Measurements from ENCODE around the gene PTGIS. TPM values are rescaled to one million over a fixed set of nuclear protein-coding genes. Genes with fewer than 3 reads are reported as not detected.

The PTGIS gene
- total RNA-seq, 1 experiment from 2014 or later, result 0.26 TPM

DNA sequence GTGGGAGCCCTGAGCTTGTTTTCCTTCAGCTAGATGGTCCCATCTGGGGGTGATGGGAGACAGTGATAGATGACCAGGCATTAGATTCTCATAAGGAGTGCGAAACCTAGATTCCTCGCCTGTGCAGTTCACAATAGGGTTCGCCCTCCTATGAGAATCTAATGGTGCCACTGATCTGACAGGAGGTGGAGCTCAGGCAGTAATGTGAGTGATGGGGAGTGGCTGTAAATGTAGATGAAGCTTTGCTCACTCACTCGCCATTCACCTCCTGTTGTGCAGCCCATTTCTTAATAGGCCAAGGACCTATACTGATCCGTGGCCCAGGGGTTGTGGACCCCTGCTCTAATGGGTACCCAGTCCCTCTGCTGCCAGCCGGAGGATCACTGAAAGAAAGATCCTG is 64.8 kb downstream of the PTGIS start:
- DNase-seq, result no peak
- Mint-ChIP-seq H3K9me3 (ENCODE audit: low read depth, unreplicated experiment) (no peaks in the 10 kb centered on the region), H3K27me3 (ENCODE audit: unreplicated experiment) (peaks cover 8% of the 10 kb centered on the region), H3K4me3 (ENCODE audit: low read depth, unreplicated experiment) (no peak overlapping the region), H3K4me1 (ENCODE audit: low read depth, unreplicated experiment) (no peaks in the 10 kb centered on the region), H3K36me3 (ENCODE audit: insufficient read depth, unreplicated experiment) (no peaks in the 10 kb centered on the region), H3K27ac (ENCODE audit: unreplicated experiment) (no peak overlapping the region)
- no TSS peak for BruUV-seq (replicated peaks)
- TF ChIP-seq CTCF (IDR thresholded peaks at IDR 0.05; ENCODE audit: unreplicated experiment), result no peak
- CTCF ChIA-PET, result interaction anchor here (1.0 to 1.4 kb wide), 2 partner anchors 38 to 160 kb away, joined by 3 read pairs; no protein-coding TSS in a partner anchor
- intact Hi-C loops (cut with micrococcal nuclease; ENCODE audit: unreplicated experiment), result no loop called here

DNA sequence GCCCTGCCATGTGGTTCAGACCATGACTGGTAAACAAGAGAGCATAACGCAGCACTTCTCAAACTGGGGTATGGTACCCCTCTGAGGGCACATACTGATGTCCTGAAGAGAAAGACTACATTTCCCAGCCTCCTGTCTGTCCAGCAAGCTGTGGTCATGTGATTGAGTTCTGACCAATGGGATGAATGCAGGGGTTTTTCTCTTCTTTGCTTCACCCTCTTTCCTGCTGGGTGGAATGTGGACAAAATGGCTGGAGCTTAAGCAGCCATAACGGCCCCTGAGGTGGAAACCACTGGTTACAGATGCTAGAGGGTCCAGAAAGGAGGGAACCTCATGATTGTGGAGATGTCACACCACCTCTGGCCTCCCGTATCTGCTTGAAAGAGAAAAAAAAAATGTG is 66.0 kb downstream of the PTGIS start:
- no peak overlapping the region for H3K4me3 Mint-ChIP-seq (ENCODE audit: low read depth, unreplicated experiment)
- intact Hi-C loops (cut with micrococcal nuclease; ENCODE audit: unreplicated experiment), result no loop called here
- BruUV-seq (replicated peaks), result no TSS peak
- no peaks in the 10 kb centered on the region for H3K4me1 Mint-ChIP-seq (ENCODE audit: low read depth, unreplicated experiment)
- CTCF ChIA-PET, result interaction anchor here (0.7 kb wide), 1 partner anchor 22 kb away, joined by 3 read pairs; no protein-coding TSS in a partner anchor
- no peak for DNase-seq
- H3K9me3 Mint-ChIP-seq (ENCODE audit: low read depth, unreplicated experiment), result no peaks in the 10 kb centered on the region
- TF ChIP-seq CTCF (IDR thresholded peaks at IDR 0.05; ENCODE audit: unreplicated experiment), result no peak
- H3K27ac Mint-ChIP-seq (ENCODE audit: unreplicated experiment), result no peak overlapping the region
- no peaks in the 10 kb centered on the region for H3K36me3 Mint-ChIP-seq (ENCODE audit: insufficient read depth, unreplicated experiment)
- peaks cover 8% of the 10 kb centered on the region for H3K27me3 Mint-ChIP-seq (ENCODE audit: unreplicated experiment)

- H3K4me3 Mint-ChIP-seq (ENCODE audit: low read depth, unreplicated experiment), result no peak overlapping the region
These were observed 70.6 kb downstream of the PTGIS start for GRCh38 chr20:49497398-49497669.

DNA sequence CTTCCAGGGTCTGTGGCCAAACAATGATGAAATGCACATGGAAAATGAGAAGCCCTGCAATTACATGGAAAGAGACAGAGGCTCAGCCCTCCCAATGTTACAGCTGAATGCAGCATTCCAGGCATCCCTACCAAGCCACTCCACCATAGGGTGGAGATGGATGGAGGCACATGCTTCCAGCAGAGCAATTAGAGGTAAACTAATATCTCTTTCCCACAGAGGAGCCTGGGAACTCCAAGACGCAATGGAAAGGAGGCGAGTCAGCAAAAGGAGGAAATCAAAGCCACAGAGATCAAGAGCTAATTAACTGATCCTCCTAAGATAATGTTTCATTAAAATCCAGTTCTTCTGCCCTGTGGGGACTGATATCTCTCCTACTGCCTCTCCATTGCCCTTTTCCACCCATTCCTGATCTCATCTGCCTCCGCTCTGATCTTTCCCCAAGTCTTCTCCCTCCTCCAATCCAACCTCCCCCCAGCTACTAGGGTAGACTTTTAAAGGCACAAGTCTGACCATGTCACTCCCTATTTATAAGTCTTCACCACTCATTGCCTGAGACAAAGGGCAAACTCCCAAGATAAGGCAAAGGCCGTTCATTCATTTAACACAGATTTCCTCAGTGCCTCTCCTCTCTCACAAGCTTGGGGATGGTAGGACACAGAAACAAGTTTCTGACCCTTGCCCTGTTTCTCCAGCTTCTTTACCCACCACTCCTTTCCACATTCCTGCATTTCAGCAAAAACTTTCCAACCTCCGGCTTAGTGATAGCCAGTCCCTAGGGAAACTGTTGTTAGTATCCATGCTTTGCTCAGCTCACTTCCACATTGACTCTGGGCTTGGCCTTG is 71.2 kb downstream of the PTGIS start:
- intact Hi-C loops (cut with micrococcal nuclease; ENCODE audit: unreplicated experiment), result no loop called here
- no peak for TF ChIP-seq CTCF (IDR thresholded peaks at IDR 0.05; ENCODE audit: unreplicated experiment)
- Mint-ChIP-seq H3K9me3 (ENCODE audit: low read depth, unreplicated experiment) (no peaks in the 10 kb centered on the region), H3K4me1 (ENCODE audit: low read depth, unreplicated experiment) (no peaks in the 10 kb centered on the region), H3K36me3 (ENCODE audit: insufficient read depth, unreplicated experiment) (no peaks in the 10 kb centered on the region), H3K4me3 (ENCODE audit: low read depth, unreplicated experiment) (no peak overlapping the region), H3K27me3 (ENCODE audit: unreplicated experiment) (peaks cover 9% of the 10 kb centered on the region), H3K27ac (ENCODE audit: unreplicated experiment) (no peak overlapping the region)
- BruUV-seq (replicated peaks), result no TSS peak
- no peak for DNase-seq
- CTCF ChIA-PET, result interaction anchor here (1.2 kb wide), 1 partner anchor 13 kb away, joined by 6 read pairs; no protein-coding TSS in a partner anchor

More at GRCh38 chr20:49497398-49497669, 70.6 kb downstream of the PTGIS start:
- intact Hi-C loops (cut with micrococcal nuclease; ENCODE audit: unreplicated experiment), result no loop called here
- DNase-seq, result no peak
- CTCF ChIA-PET, result interaction anchor here (1.2 kb wide), 1 partner anchor 13 kb away, joined by 6 read pairs; no protein-coding TSS in a partner anchor
- H3K9me3 Mint-ChIP-seq (ENCODE audit: low read depth, unreplicated experiment), result no peaks in the 10 kb centered on the region
- no peaks in the 10 kb centered on the region for H3K4me1 Mint-ChIP-seq (ENCODE audit: low read depth, unreplicated experiment)
- H3K27ac Mint-ChIP-seq (ENCODE audit: unreplicated experiment), result no peak overlapping the region
- H3K36me3 Mint-ChIP-seq (ENCODE audit: insufficient read depth, unreplicated experiment), result no peaks in the 10 kb centered on the region
- peaks cover 3% of the 10 kb centered on the region for H3K27me3 Mint-ChIP-seq (ENCODE audit: unreplicated experiment)
- no peak for TF ChIP-seq CTCF (IDR thresholded peaks at IDR 0.05; ENCODE audit: unreplicated experiment)
- BruUV-seq (replicated peaks), result no TSS peak
